HepG2 (cell line): Measurements from ENCODE around the gene SUSD3. TPM values are rescaled to one million over a fixed set of nuclear protein-coding genes. Genes with fewer than 3 reads are reported as not detected.

Experiments
- ATAC-seq: fragments of 200-7000 bp; cut with Tn5 transposase; 3 replicates; pipeline ENCODE4 v1.9.1; 2020; ENCODE audit warnings: mild to moderate bottlenecking, moderate library complexity
- BruUV-seq: library from RNA; stranded (reverse); fragments of 400-500 nt; replicated peaks from 2 replicates; lab custom pipeline; 2021; lab: Mats Ljungman, UMichigan
- CTCF ChIA-PET: fragments of 300-600 bp; formaldehyde crosslinking; extraction: SDS; loops from one replicate; lab custom pipeline; 2021; ENCODE audit warnings: low total read pairs, inconsistent platforms, low intra/inter-chr PET ratio; lab: Yijun Ruan, JAX
- POLR2A ChIA-PET: fragments of 350-600 bp; sonication (Branson Sonifier 250); formaldehyde crosslinking; loops from one replicate; lab custom pipeline; 2020; ENCODE audit warnings: antibody characterized with exemption, inconsistent platforms; lab: Yijun Ruan, JAX
- DNase-seq: peaks from one replicate; pipeline ENCODE4 v3.0.0-alpha.2; 2015; ENCODE audit warnings: low spot score
- FAIRE-seq: peaks from 3 replicates; lab custom pipeline; 2011; peaks lifted over from hg19 to GRCh38; lab: Jason Lieb, UNC
- H2AFZ ChIP-seq: one replicate; pipeline ENCODE4 v1.6.1; 2011; ENCODE audit warnings: low read length, inconsistent platforms
- H3K27ac ChIP-seq: fragments of 300-600 bp; 3 replicates; pipeline ENCODE4 v1.8.0; 2011; ENCODE audit warnings: mixed run types, mild to moderate bottlenecking, mixed read lengths, low read length, inconsistent platforms; ENCODE audit not compliant: insufficient read depth; ENCODE audit errors: extremely low read length
- H3K27me3 ChIP-seq, 2 experiments: fragments of 200-600 bp in 1 of 2; 2 replicates in 1 of 2; 3 replicates in 1 of 2; pipeline versions ENCODE4 v1.6.0 to v1.8.0; 2011; ENCODE audit warnings: low read length in 2 of 2, mild to moderate bottlenecking in 2 of 2, moderate library complexity in 2 of 2, inconsistent platforms in 1 of 2; ENCODE audit not compliant: insufficient read depth in 2 of 2, control insufficient read depth in 1 of 2
- H3K36me3 ChIP-seq, 2 experiments: fragments of 200-600 bp in 1 of 2; replicated peaks in 1 of 2; 2 replicates in 1 of 2; 3 replicates in 1 of 2; pipeline versions ENCODE4 v1.5.1 to v1.8.0; 2011; ENCODE audit warnings: low read length in 2 of 2, inconsistent platforms in 1 of 2; ENCODE audit not compliant: insufficient read depth in 2 of 2, control insufficient read depth in 1 of 2
- H3K4me1 ChIP-seq: 2 replicates; pipeline ENCODE4 v1.5.1; 2012; ENCODE audit warnings: low read length, inconsistent platforms; ENCODE audit not compliant: insufficient read depth
- H3K4me2 ChIP-seq: 2 replicates; pipeline ENCODE4 v1.6.0; 2011; ENCODE audit warnings: low read depth, low read length, inconsistent platforms
- H3K4me3 ChIP-seq, 3 experiments: fragments of 200-600 bp in 1 of 3; sonication (generic), shearing (Covaris generic) in 1 of 3; replicated peaks in 1 of 3; 2 replicates each; pipeline ENCODE4 v1.5.1; 2011 to 2016; ENCODE audit warnings: low read length in 3 of 3, inconsistent platforms in 2 of 3, low read depth in 2 of 3, mild to moderate bottlenecking in 2 of 3, control low read depth in 1 of 3, mixed read lengths in 1 of 3; ENCODE audit not compliant: insufficient read depth in 1 of 3
- H3K79me2 ChIP-seq: one replicate; pipeline ENCODE4 v1.6.1; 2011; ENCODE audit warnings: low read length, inconsistent platforms; ENCODE audit not compliant: insufficient read depth
- H3K9ac ChIP-seq: 2 replicates; pipeline ENCODE4 v1.6.0; 2011; ENCODE audit warnings: mild to moderate bottlenecking, low read depth, low read length, inconsistent platforms; ENCODE audit not compliant: insufficient read depth
- H3K9me3 ChIP-seq: 2 replicates; pipeline ENCODE4 v1.5.1; 2012; ENCODE audit warnings: mild to moderate bottlenecking, low read length
- H4K20me1 ChIP-seq: 2 replicates; pipeline ENCODE4 v1.6.0; 2011; ENCODE audit warnings: inconsistent platforms, mild to moderate bottlenecking, low read length, moderate library complexity; ENCODE audit not compliant: insufficient read depth
- CCDC6 ChIP-seq: sonication (generic); formaldehyde crosslinking; IDR thresholded peaks from 2 replicates; pipeline ENCODE4 v1.8.1; 2022; ENCODE audit warnings: mild to moderate bottlenecking, missing genetic modification reagents, moderate library complexity
- EED ChIP-seq: sonication (generic); formaldehyde crosslinking; IDR thresholded peaks from 2 replicates; pipeline ENCODE4 v1.5.0; 2020; ENCODE audit warnings: mild to moderate bottlenecking, missing genetic modification reagents
- FOXJ3 ChIP-seq: sonication (generic); formaldehyde crosslinking; IDR thresholded peaks from 2 replicates; pipeline ENCODE4 v1.4.0; 2020; ENCODE audit warnings: missing genetic modification reagents, mild to moderate bottlenecking, borderline replicate concordance
- RBAK ChIP-seq: sonication (generic); formaldehyde crosslinking; IDR thresholded peaks from 2 replicates; pipeline ENCODE4 v1.5.1; 2020; ENCODE audit warnings: mild to moderate bottlenecking, missing genetic modification reagents
- RXRA ChIP-seq: sonication (generic); formaldehyde crosslinking; IDR thresholded peaks from 2 replicates; pipeline ENCODE4 v1.5.1; 2020; ENCODE audit warnings: missing genetic modification reagents
- ZNF224 ChIP-seq: sonication (generic); formaldehyde crosslinking; IDR thresholded peaks from 2 replicates; pipeline ENCODE4 v1.5.0; 2020; ENCODE audit warnings: mild to moderate bottlenecking, missing genetic modification reagents
- ZNF674 ChIP-seq: sonication (generic); formaldehyde crosslinking; IDR thresholded peaks from 2 replicates; pipeline ENCODE4 v1.5.0; 2020; ENCODE audit warnings: low read depth, mild to moderate bottlenecking, missing genetic modification reagents
- ZNF678 ChIP-seq: sonication (generic); formaldehyde crosslinking; IDR thresholded peaks from 2 replicates; pipeline ENCODE4 v1.4.0; 2020; ENCODE audit warnings: mild to moderate bottlenecking, missing genetic modification reagents
- ZNF782 ChIP-seq: sonication (generic); formaldehyde crosslinking; IDR thresholded peaks from 2 replicates; pipeline ENCODE4 v1.4.0; 2020; ENCODE audit warnings: missing genetic modification reagents, mild to moderate bottlenecking, borderline replicate concordance
- ZNF83 ChIP-seq: sonication (generic); formaldehyde crosslinking; IDR thresholded peaks from 2 replicates; pipeline ENCODE4 v1.4.0; 2020; ENCODE audit warnings: missing genetic modification reagents, mild to moderate bottlenecking, borderline replicate concordance
- ZZZ3 ChIP-seq: sonication (generic); formaldehyde crosslinking; IDR thresholded peaks from 2 replicates; pipeline ENCODE4 v1.4.0; 2020; ENCODE audit warnings: missing genetic modification reagents, mild to moderate bottlenecking, borderline replicate concordance
- WGBS: methylation state at CpG from one replicate; pipeline ENCODE4 v1.1.6; 2017; ENCODE audit warnings: low lambda C conversion rate; 5-methylcytosine and 5-hydroxymethylcytosine counted together
- in situ Hi-C: cut with HindIII; loops from 2 replicates; pipeline ENCODE4 v1.10.0; 2017; ENCODE audit warnings: low pct_unique_long_range_greater_than_20kb; ENCODE audit not compliant: extremely low pct_ligation_motif_present
- intact Hi-C: fragments of 100-400 bp; cut with micrococcal nuclease; formaldehyde crosslinking; loops from one replicate; pipeline ENCODE4 v1.10.0; 2022; ENCODE audit not compliant: unreplicated experiment
- polyA plus RNA-seq, 8 experiments: library from polyadenylated mRNA; depleted of rRNA in 3 of 8; stranded (reverse) in 7 of 8; unstranded in 1 of 8; fragments of >200 nt; fragmentation: Illumina TruSeq in 4 of 8; extraction: Trizol in 4 of 8; gene quantifications; 2 replicates each; pipeline versions ENCODE4 v1.2.1 to v1.2.3, GENCODE V29; 2011 to 2016; ENCODE audit warnings: low read depth in 4 of 8, missing spikeins in 1 of 8, mixed read lengths in 1 of 8; ENCODE audit not compliant: insufficient read depth in 1 of 8
- total RNA-seq, 5 experiments: library from RNA; depleted of rRNA; stranded (reverse); fragments of >200 nt; fragmentation: Illumina TruSeq; extraction: Trizol; gene quantifications; 2 replicates each; pipeline ENCODE4 v1.2.3, GENCODE V29; 2016; ENCODE audit warnings: low read depth in 1 of 5
- TF ChIP-seq, protein P1 (sequence below): sonication (generic); formaldehyde crosslinking; IDR thresholded peaks from 2 replicates; pipeline ENCODE4 v1.4.0; 2020; ENCODE audit warnings: mild to moderate bottlenecking, missing genetic modification reagents
- TF ChIP-seq, protein P2 (sequence below): sonication (generic); formaldehyde crosslinking; IDR thresholded peaks from 2 replicates; pipeline ENCODE4 v1.4.0; 2020; ENCODE audit warnings: missing genetic modification reagents, borderline replicate concordance
- TF ChIP-seq, protein P3 (sequence below): sonication (generic); formaldehyde crosslinking; IDR thresholded peaks from 2 replicates; pipeline ENCODE4 v1.5.0; 2020; ENCODE audit warnings: mild to moderate bottlenecking, missing genetic modification reagents

SUSD3 gene
- total and polyA plus RNA-seq, 2 of the 13 experiments (the other 11 are each of a cell fraction or from before 2014, with no cell fraction given), result 7.0 to 9.1 TPM

DNA sequence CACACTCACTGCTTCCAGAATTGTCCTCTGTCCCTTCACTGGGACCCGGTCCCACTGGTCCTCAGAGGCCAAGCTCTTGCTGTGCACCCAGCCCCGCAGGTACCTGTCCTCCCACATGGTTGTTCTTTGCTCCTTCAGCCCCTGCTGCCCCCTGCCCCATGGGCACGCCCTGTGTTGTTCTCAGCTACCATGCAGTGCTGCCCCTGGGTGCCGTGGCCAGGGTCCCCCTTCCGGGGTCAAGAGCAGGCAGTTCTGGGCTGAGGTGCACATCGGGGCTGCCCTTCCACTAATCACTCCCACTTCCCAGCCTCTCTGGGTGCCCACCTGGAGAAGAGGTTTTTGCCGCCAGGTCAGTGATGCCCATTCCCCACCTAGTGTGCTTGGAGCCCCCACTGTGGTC, 31.9 kb upstream of the SUSD3 start:
- WGBS, result 70% methylated on average over 4 of the region's 7 CpGs
- H3K9me3 ChIP-seq, result no peaks in the 10 kb centered on the region
- H4K20me1 ChIP-seq, result no peaks in the 10 kb centered on the region
- BruUV-seq, result no TSS peak
- in situ Hi-C loops, result no loop called here
- no peak for ATAC-seq
- POLR2A ChIA-PET, result no interaction called here
- no peak for DNase-seq
- no peak overlapping the region for H3K9ac ChIP-seq
- no peak overlapping the region for H3K4me3 ChIP-seq
- no peak for FAIRE-seq
- CTCF ChIA-PET, result no interaction called here
- no peaks in the 10 kb centered on the region for H3K27me3 ChIP-seq
- no peak overlapping the region for H3K27ac ChIP-seq
- no peak overlapping the region for H3K4me2 ChIP-seq
- H3K4me1 ChIP-seq, result no peaks in the 10 kb centered on the region
- TF ChIP-seq RXRA (CRISPR knock-in tag), result no peak
- TF ChIP-seq, protein P1, sequence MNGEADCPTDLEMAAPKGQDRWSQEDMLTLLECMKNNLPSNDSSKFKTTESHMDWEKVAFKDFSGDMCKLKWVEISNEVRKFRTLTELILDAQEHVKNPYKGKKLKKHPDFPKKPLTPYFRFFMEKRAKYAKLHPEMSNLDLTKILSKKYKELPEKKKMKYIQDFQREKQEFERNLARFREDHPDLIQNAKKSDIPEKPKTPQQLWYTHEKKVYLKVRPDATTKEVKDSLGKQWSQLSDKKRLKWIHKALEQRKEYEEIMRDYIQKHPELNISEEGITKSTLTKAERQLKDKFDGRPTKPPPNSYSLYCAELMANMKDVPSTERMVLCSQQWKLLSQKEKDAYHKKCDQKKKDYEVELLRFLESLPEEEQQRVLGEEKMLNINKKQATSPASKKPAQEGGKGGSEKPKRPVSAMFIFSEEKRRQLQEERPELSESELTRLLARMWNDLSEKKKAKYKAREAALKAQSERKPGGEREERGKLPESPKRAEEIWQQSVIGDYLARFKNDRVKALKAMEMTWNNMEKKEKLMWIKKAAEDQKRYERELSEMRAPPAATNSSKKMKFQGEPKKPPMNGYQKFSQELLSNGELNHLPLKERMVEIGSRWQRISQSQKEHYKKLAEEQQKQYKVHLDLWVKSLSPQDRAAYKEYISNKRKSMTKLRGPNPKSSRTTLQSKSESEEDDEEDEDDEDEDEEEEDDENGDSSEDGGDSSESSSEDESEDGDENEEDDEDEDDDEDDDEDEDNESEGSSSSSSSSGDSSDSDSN (CRISPR knock-in tag), result no peak
- no peak for TF ChIP-seq ZNF782 (CRISPR knock-in tag)
- TF ChIP-seq, protein P2, sequence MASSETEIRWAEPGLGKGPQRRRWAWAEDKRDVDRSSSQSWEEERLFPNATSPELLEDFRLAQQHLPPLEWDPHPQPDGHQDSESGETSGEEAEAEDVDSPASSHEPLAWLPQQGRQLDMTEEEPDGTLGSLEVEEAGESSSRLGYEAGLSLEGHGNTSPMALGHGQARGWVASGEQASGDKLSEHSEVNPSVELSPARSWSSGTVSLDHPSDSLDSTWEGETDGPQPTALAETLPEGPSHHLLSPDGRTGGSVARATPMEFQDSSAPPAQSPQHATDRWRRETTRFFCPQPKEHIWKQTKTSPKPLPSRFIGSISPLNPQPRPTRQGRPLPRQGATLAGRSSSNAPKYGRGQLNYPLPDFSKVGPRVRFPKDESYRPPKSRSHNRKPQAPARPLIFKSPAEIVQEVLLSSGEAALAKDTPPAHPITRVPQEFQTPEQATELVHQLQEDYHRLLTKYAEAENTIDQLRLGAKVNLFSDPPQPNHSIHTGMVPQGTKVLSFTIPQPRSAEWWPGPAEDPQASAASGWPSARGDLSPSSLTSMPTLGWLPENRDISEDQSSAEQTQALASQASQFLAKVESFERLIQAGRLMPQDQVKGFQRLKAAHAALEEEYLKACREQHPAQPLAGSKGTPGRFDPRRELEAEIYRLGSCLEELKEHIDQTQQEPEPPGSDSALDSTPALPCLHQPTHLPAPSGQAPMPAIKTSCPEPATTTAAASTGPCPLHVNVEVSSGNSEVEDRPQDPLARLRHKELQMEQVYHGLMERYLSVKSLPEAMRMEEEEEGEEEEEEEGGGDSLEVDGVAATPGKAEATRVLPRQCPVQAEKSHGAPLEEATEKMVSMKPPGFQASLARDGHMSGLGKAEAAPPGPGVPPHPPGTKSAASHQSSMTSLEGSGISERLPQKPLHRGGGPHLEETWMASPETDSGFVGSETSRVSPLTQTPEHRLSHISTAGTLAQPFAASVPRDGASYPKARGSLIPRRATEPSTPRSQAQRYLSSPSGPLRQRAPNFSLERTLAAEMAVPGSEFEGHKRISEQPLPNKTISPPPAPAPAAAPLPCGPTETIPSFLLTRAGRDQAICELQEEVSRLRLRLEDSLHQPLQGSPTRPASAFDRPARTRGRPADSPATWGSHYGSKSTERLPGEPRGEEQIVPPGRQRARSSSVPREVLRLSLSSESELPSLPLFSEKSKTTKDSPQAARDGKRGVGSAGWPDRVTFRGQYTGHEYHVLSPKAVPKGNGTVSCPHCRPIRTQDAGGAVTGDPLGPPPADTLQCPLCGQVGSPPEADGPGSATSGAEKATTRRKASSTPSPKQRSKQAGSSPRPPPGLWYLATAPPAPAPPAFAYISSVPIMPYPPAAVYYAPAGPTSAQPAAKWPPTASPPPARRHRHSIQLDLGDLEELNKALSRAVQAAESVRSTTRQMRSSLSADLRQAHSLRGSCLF, result no peak
- TF ChIP-seq ZNF83 (CRISPR knock-in tag), result no peak
- no peak for TF ChIP-seq ZNF674 (CRISPR knock-in tag)
- no peak for TF ChIP-seq RBAK (CRISPR knock-in tag)
- no peak for TF ChIP-seq ZNF678 (CRISPR knock-in tag)
- TF ChIP-seq CCDC6 (CRISPR knock-in tag), result no peak
- no peak for TF ChIP-seq ZNF224
- TF ChIP-seq, protein P3, sequence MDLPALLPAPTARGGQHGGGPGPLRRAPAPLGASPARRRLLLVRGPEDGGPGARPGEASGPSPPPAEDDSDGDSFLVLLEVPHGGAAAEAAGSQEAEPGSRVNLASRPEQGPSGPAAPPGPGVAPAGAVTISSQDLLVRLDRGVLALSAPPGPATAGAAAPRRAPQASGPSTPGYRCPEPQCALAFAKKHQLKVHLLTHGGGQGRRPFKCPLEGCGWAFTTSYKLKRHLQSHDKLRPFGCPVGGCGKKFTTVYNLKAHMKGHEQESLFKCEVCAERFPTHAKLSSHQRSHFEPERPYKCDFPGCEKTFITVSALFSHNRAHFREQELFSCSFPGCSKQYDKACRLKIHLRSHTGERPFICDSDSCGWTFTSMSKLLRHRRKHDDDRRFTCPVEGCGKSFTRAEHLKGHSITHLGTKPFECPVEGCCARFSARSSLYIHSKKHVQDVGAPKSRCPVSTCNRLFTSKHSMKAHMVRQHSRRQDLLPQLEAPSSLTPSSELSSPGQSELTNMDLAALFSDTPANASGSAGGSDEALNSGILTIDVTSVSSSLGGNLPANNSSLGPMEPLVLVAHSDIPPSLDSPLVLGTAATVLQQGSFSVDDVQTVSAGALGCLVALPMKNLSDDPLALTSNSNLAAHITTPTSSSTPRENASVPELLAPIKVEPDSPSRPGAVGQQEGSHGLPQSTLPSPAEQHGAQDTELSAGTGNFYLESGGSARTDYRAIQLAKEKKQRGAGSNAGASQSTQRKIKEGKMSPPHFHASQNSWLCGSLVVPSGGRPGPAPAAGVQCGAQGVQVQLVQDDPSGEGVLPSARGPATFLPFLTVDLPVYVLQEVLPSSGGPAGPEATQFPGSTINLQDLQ (CRISPR knock-in tag), result no peak
- TF ChIP-seq FOXJ3, result no peak
- no peak for TF ChIP-seq ZZZ3 (CRISPR knock-in tag)
- TF ChIP-seq EED (CRISPR knock-in tag), result no peak
- intact Hi-C loops, result no loop called here
- H3K36me3 ChIP-seq, result no peaks in the 10 kb centered on the region
- no peak overlapping the region for H2AFZ ChIP-seq
- no peaks in the 10 kb centered on the region for H3K79me2 ChIP-seq
